Measurements from ENCODE around the gene MFF. TPM values are rescaled to one million over a fixed set of nuclear protein-coding genes. Genes with fewer than 3 reads are reported as not detected.

MFF gene
- polyA plus RNA-seq, 6 donors from 2014 or later = 162 to 232 (median 172) TPM

GRCh38 chr2:227389231-227389630, 64.2 kb downstream of the MFF start:
- H3K27ac Mint-ChIP-seq = peak overlapping the region in 1 of 6 donors; percentile 95

GRCh38 chr2:227389661-227390060, 64.6 kb downstream of the MFF start:
- Mint-ChIP-seq H3K4me1 (peaks cover 37 to 49% (median 42%) of the 10 kb centered on the region in 3 donors), H3K4me3 (peak overlapping the region in 1 of 8 donors; percentile 71), H3K27me3 (no peaks in the 10 kb centered on the region), H3K27ac (peak overlapping the region in 4 of 6 donors; percentile 19 to 87 (median 20)), H3K36me3 (no peaks in the 10 kb centered on the region), H3K9me3 (no peaks in the 10 kb centered on the region)
- DNase-seq = no peak
- ATAC-seq (ENCODE audit: low read depth in 2 of 2) = no peak

More at GRCh38 chr2:227389231-227389630, 64.2 kb downstream of the MFF start:
- no peaks in the 10 kb centered on the region for H3K9me3 Mint-ChIP-seq
- no peak for ATAC-seq (ENCODE audit: low read depth in 2 of 2)
- no peak overlapping the region for H3K4me3 Mint-ChIP-seq
- no peaks in the 10 kb centered on the region for H3K36me3 Mint-ChIP-seq
- H3K4me1 Mint-ChIP-seq = peaks cover 33 to 48% (median 40%) of the 10 kb centered on the region in 3 donors
- no peaks in the 10 kb centered on the region for H3K27me3 Mint-ChIP-seq
- DNase-seq = no peak

DNA sequence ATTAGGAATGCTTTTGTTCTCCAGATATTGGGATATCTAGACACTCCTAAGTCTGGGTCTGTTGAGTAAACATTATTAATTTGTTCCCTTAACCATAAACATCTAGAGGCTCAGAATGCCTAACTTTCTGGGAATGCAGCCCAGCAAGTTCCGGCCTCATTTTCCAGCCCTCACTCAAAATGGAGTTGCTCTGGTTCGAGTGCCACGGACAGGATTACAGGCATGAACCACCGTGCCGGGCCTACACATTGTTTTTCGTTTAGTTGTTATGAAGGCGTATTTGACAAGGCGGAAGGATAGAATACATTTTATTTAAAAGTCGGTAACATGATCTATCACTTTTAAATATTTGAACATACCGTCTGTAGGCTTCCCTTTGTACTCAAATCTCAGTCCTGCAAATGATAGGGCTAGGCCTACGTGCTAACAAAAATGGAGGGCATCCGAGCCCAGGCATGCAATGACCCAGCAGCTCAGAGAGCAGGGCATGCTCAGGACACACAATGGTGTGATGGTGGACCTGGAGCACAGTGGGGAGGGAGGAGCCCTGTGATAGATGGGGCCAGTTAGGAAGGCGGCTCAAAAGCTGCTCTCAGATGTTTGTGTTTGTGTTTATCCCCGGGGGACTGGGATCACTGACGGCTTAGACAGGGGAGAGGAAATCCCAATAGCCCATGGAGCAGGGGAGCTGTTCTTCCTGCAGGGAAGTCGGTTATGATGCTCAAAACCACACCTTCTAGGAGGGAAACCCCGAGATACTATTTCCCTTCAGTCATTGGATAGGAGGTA, 65.6 kb downstream of the MFF start:
- Mint-ChIP-seq H3K4me3 (no peak overlapping the region), H3K36me3 (no peaks in the 10 kb centered on the region), H3K27me3 (no peaks in the 10 kb centered on the region), H3K27ac (peak overlapping the region in 4 of 6 donors; percentile 14 to 97 (median 58)), H3K4me1 (peaks cover 27 to 45% (median 34%) of the 10 kb centered on the region in 3 donors), H3K9me3 (no peaks in the 10 kb centered on the region)
- no peak for DNase-seq
- no peak for ATAC-seq (ENCODE audit: low read depth in 2 of 2)

DNA sequence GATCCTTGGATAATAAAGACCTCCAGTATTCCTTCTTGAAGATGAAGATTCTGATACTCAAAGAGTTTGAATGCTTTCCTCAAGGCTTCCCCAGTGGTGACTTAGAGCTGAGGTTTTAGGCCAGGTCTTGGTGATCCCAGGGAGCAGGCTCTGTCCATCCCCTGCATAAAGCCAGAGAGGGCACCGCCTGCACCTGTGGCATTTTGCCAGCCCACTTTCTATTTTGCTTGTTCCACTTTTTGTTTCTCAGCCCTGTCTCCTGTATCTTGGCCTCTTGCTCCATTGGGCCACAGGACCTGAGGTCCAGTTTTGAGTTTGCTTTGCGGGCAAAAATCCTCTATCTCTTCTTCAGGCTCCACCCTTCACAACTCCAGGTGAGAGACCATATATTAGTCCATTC, 69.3 kb downstream of the MFF start:
- ATAC-seq (ENCODE audit: low read depth in 2 of 2) (peak; percentile 42 to 58), DNase-seq (no peak)
- H3K9me3 Mint-ChIP-seq = no peaks in the 10 kb centered on the region
- H3K27ac Mint-ChIP-seq = peak overlapping the region in 3 of 6 donors; percentile 67 to 95 (median 76)
- H3K36me3 Mint-ChIP-seq = no peaks in the 10 kb centered on the region
- peaks cover 22 to 38% (median 35%) of the 10 kb centered on the region in 3 donors for H3K4me1 Mint-ChIP-seq
- peak overlapping the region in 2 of 8 donors; percentile 5 to 49 for H3K4me3 Mint-ChIP-seq
- H3K27me3 Mint-ChIP-seq = no peaks in the 10 kb centered on the region

DNA sequence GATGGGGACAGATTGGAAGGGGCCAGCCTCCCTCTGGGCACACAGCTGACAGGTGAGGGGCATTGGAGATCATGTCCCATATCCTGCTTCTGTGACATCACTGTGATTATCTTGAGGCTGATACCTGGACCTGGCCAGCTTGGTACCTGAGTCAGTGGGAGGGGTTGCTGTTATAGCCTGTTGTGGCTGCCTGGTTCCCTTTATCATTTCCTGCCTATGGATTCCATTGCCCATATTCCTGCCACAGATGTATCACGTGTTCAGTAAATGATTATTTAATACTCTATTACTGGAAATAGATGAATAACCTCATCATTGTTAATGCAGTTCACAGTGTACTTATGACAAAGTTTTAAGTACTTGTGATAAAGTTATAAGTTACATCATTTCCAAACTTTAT, 70.5 kb downstream of the MFF start:
- H3K4me1 Mint-ChIP-seq = peaks cover 22 to 41% (median 35%) of the 10 kb centered on the region in 3 donors
- H3K36me3 Mint-ChIP-seq = no peaks in the 10 kb centered on the region
- H3K27ac Mint-ChIP-seq = peak overlapping the region in 3 of 6 donors; percentile 43 to 74 (median 59)
- no peaks in the 10 kb centered on the region for H3K9me3 Mint-ChIP-seq
- H3K27me3 Mint-ChIP-seq = no peaks in the 10 kb centered on the region
- no peak for DNase-seq
- no peak overlapping the region for H3K4me3 Mint-ChIP-seq
- peak in 1 of 2 donors; percentile 20 for ATAC-seq (ENCODE audit: low read depth in 2 of 2)

- no peak for ATAC-seq (ENCODE audit: low read depth in 2 of 2)
These were observed 72.5 kb downstream of the MFF start for GRCh38 chr2:227397562-227397961.

GRCh38 chr2:227398684-227399670, 73.9 kb downstream of the MFF start:
- H3K27ac Mint-ChIP-seq = peak overlapping the region in 3 of 6 donors; percentile 10 to 96 (median 78)
- ATAC-seq (ENCODE audit: low read depth in 2 of 2) = no peak

More at GRCh38 chr2:227397562-227397961, 72.5 kb downstream of the MFF start:
- Mint-ChIP-seq H3K36me3 (no peaks in the 10 kb centered on the region), H3K4me1 (peaks cover 22 to 42% (median 36%) of the 10 kb centered on the region in 3 donors), H3K27me3 (peaks cover 0 to 9% (median 0%) of the 10 kb centered on the region in 3 donors), H3K4me3 (no peak overlapping the region), H3K27ac (peak overlapping the region in 2 of 6 donors; percentile 10 to 16), H3K9me3 (no peaks in the 10 kb centered on the region)
- DNase-seq = no peak

DNA sequence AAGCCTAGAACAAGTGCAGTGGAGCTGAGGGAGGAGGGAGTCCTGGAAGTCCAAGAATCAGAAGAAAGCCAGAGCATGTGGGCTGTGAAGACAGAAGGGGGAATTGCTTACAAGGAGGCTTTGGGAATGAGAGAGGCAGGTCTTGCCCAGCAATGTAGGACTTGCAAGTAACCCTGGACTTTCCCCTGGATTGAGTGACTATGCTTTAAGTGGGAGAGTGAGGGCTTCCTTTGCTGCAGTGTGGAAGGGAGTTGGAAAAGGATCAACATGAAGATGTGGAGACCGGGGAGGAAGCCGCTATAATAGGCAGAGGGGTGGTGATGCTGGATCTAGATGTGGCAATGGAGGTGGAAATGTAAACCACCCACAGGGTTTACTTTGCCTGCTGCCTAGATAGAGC, 76.5 kb downstream of the MFF start:
- Mint-ChIP-seq H3K27me3 (peaks cover 0 to 9% (median 0%) of the 10 kb centered on the region in 3 donors), H3K36me3 (no peaks in the 10 kb centered on the region), H3K27ac (peak overlapping the region in 3 of 6 donors; percentile 53 to 65 (median 59)), H3K4me1 (peaks cover 35 to 51% (median 36%) of the 10 kb centered on the region in 3 donors), H3K4me3 (no peak overlapping the region), H3K9me3 (no peaks in the 10 kb centered on the region)
- DNase-seq (no peak), ATAC-seq (ENCODE audit: low read depth in 2 of 2) (no peak)

More at GRCh38 chr2:227398684-227399670, 73.9 kb downstream of the MFF start:
- no peak for DNase-seq
- Mint-ChIP-seq H3K4me1 (peaks cover 17 to 40% (median 29%) of the 10 kb centered on the region in 3 donors), H3K9me3 (no peaks in the 10 kb centered on the region), H3K36me3 (no peaks in the 10 kb centered on the region), H3K4me3 (no peak overlapping the region), H3K27me3 (peaks cover 0 to 9% (median 0%) of the 10 kb centered on the region in 3 donors)

GRCh38 chr2:227402321-227402720, 77.3 kb downstream of the MFF start:
- Mint-ChIP-seq H3K27me3 (peaks cover 0 to 9% (median 0%) of the 10 kb centered on the region in 3 donors), H3K4me1 (peaks cover 35 to 52% (median 36%) of the 10 kb centered on the region in 3 donors), H3K27ac (peak overlapping the region in 4 of 6 donors; percentile 11 to 88 (median 72)), H3K36me3 (no peaks in the 10 kb centered on the region), H3K4me3 (no peak overlapping the region), H3K9me3 (no peaks in the 10 kb centered on the region)
- DNase-seq (no peak), ATAC-seq (ENCODE audit: low read depth in 2 of 2) (no peak)

- peak overlapping the region in 1 of 8 donors; percentile 53 for H3K4me3 Mint-ChIP-seq
- H3K27me3 Mint-ChIP-seq = peaks cover 0 to 9% (median 0%) of the 10 kb centered on the region in 3 donors
- H3K9me3 Mint-ChIP-seq = no peaks in the 10 kb centered on the region
- ATAC-seq (ENCODE audit: low read depth in 2 of 2) = no peak
- peaks cover 29 to 50% (median 30%) of the 10 kb centered on the region in 3 donors for H3K4me1 Mint-ChIP-seq
- peak overlapping the region in 3 of 6 donors; percentile 8 to 75 (median 70) for H3K27ac Mint-ChIP-seq
- no peaks in the 10 kb centered on the region for H3K36me3 Mint-ChIP-seq
- DNase-seq = no peak
These were observed 77.9 kb downstream of the MFF start for GRCh38 chr2:227402959-227403358.

DNA sequence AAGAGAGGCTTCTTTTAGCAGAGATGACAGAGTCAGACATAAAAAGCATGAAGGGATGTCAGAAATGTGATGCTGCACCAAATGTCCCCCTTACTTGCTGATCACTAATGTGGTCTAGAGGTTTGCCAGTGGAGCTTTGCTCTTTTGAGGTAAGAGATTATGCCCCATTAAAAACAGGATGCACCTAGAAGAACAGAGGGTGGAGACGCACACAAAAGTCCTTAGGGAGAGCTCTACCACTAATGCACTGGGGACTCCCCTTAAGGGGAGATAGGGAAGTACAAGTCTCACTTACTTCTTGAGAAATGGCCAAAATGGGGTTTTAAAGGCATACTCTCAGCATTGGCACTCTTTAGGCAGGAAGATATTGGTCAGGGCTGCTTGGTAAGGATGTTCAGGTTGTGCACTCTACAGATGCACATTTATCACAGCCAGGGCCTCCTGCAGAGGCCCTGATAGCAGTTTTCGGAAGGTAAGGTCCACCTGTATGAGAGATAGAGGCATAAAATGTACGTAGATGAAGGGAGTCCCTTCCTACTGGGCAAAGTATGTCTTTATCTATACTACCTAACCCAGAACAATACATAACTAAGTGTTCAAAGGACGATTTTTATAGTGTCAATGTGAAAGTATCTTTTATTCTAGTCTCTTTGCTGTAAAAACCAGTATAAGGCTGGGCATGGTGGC, 79.7 kb downstream of the MFF start:
- peak; percentile 73 for DNase-seq
- H3K4me3 Mint-ChIP-seq = peak overlapping the region in 5 of 8 donors; percentile 4 to 83 (median 46)
- ATAC-seq (ENCODE audit: low read depth in 2 of 2) = peak; percentile 95 to 98

DNA sequence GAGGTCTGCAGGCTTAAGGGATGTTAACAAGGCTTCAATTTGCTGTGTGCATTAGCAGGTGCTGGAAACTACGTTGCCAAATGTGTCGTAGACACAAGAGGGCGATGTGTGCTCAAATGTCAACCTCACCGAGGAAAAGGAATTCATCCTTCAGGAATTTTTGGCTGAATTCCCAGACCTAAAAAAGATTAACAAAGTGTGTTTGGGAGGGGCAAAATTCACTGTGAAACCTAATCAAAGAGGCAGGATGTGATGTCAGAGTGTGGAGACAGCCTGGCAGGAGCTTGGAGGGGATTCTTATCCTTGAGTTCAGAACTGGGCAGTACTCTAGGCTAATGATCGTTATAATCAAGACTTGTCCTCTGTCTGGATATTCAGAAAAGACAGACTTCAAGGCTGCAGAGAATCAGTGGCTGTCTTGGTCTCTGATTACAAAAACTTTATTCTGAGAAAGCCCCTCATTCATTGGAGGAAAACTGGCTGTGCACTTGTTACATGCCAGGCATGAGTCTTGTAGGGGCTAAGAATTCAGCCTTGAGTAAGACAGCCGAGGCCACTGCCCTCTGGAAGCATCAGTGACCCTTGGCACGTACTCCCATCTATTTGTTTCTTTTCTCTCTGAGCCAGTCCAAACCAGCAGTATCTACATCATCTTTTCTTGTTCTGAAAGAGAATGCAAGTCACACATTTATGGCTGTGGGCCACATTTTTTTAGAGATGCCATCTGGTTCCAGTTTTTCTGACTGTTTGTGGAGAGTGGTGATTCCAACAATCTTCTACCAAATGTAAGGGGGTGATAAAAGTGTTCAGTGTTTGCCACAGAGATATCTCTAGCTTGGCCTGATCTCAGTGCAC, 81.4 kb downstream of the MFF start:
- DNase-seq (no peak), ATAC-seq (ENCODE audit: low read depth in 2 of 2) (no peak)
- peaks cover 0 to 4% (median 0%) of the 10 kb centered on the region in 3 donors for H3K27me3 Mint-ChIP-seq
- H3K9me3 Mint-ChIP-seq = no peaks in the 10 kb centered on the region
- H3K4me1 Mint-ChIP-seq = peaks cover 36 to 44% (median 37%) of the 10 kb centered on the region in 3 donors
- H3K27ac Mint-ChIP-seq = peak overlapping the region; percentile 57 to 90 (median 77)
- H3K36me3 Mint-ChIP-seq = no peaks in the 10 kb centered on the region
- H3K4me3 Mint-ChIP-seq = no peak overlapping the region

More for the DNA sequence above, 79.7 kb downstream of the MFF start:
- no peaks in the 10 kb centered on the region for H3K36me3 Mint-ChIP-seq
- H3K27ac Mint-ChIP-seq = peak overlapping the region; percentile 41 to 93 (median 75)
- no peaks in the 10 kb centered on the region for H3K9me3 Mint-ChIP-seq
- H3K4me1 Mint-ChIP-seq = peaks cover 26 to 41% (median 28%) of the 10 kb centered on the region in 3 donors
- peaks cover 0 to 9% (median 0%) of the 10 kb centered on the region in 3 donors for H3K27me3 Mint-ChIP-seq

Data from naive B cell (primary cell).